SK-N-SH (cell line): Measurements from ENCODE around the gene KLHL26. TPM values are rescaled to one million over a fixed set of nuclear protein-coding genes. Genes with fewer than 3 reads are reported as not detected.

Experiments used
- CTCF ChIA-PET: fragments of 300-600, 350-600 bp; formaldehyde crosslinking; extraction: SDS; loops from one replicate; lab custom pipeline; 2021; lab: Yijun Ruan, JAX
- POLR2A ChIA-PET: fragments of 350-600 bp; sonication (Branson Sonifier 250); formaldehyde crosslinking; extraction: SDS; loops from one replicate; lab custom pipeline; 2020; ENCODE audit warnings: antibody characterized with exemption, inconsistent platforms; lab: Yijun Ruan, JAX
- DNase-seq: peaks from one replicate; pipeline ENCODE4 v3.0.0; 2012
- H2AFZ ChIP-seq: fragments of 200-600 bp; sonication (generic); 2 replicates; pipeline ENCODE4 v1.8.1; 2016; ENCODE audit warnings: antibody characterized with exemption, mild to moderate bottlenecking, low read depth
- H3F3A ChIP-seq: fragments of 200-600 bp; sonication (generic); replicated peaks from 2 replicates; pipeline ENCODE3; 2016; ENCODE audit warnings: antibody characterized with exemption, mild to moderate bottlenecking; ENCODE audit not compliant: insufficient read depth
- H3K27ac ChIP-seq, 2 experiments: fragments of 200-500 bp in 1 of 2; fragments of 200-600 bp in 1 of 2; sonication (Bioruptor generic) in 1 of 2; sonication (generic), shearing (Covaris generic) in 1 of 2; 2 replicates each; pipeline versions ENCODE4 v1.5.1 to v1.6.1; 2014 to 2016; ENCODE audit warnings: low read depth in 2 of 2, inconsistent platforms in 1 of 2, low read length in 1 of 2, mild to moderate bottlenecking in 1 of 2, mixed read lengths in 1 of 2
- H3K27me3 ChIP-seq: fragments of 200-600 bp; sonication (generic), shearing (Covaris generic); 2 replicates; pipeline ENCODE4 v1.6.1; 2016; ENCODE audit warnings: mixed run types; ENCODE audit not compliant: insufficient read depth
- H3K36me3 ChIP-seq, 2 experiments: fragments of 200-500 bp in 1 of 2; fragments of 200-600 bp in 1 of 2; sonication (Bioruptor generic) in 1 of 2; sonication (generic) in 1 of 2; replicated peaks in 1 of 2; 2 replicates each; pipeline versions ENCODE3 to v1.5.1; 2014 to 2016; ENCODE audit warnings: low read length in 1 of 2, mild to moderate bottlenecking in 1 of 2; ENCODE audit not compliant: insufficient read depth in 2 of 2, control insufficient read depth in 1 of 2
- H3K4me1 ChIP-seq, 2 experiments: fragments of 200-500 bp in 1 of 2; fragments of 200-600 bp in 1 of 2; sonication (Bioruptor generic) in 1 of 2; sonication (generic), shearing (Covaris generic) in 1 of 2; 2 replicates each; pipeline versions ENCODE4 v1.5.1 to v1.6.1; 2014 to 2016; ENCODE audit warnings: low read depth in 1 of 2, low read length in 1 of 2, mixed run types in 1 of 2; ENCODE audit not compliant: insufficient read depth in 2 of 2, control insufficient read depth in 1 of 2
- H3K4me2 ChIP-seq: fragments of 200-600 bp; sonication (generic), shearing (Covaris generic); 2 replicates; pipeline ENCODE4 v1.6.1; 2017; ENCODE audit warnings: mixed run types
- H3K4me3 ChIP-seq, 2 experiments: fragments of 200-500 bp in 1 of 2; fragments of 200-600 bp in 1 of 2; sonication (Bioruptor generic) in 1 of 2; sonication (generic), shearing (Covaris generic) in 1 of 2; 2 replicates each; pipeline versions ENCODE4 v1.5.1 to v1.8.1; 2014 to 2016; ENCODE audit warnings: low read depth in 2 of 2, inconsistent platforms in 1 of 2, low read length in 1 of 2, mild to moderate bottlenecking in 1 of 2, mixed read lengths in 1 of 2, moderate library complexity in 1 of 2
- H3K79me2 ChIP-seq: fragments of 200-600 bp; sonication (generic); 2 replicates; pipeline ENCODE4 v1.8.1; 2017; ENCODE audit warnings: mild to moderate bottlenecking; ENCODE audit not compliant: insufficient read depth
- H3K9ac ChIP-seq: fragments of 200-600 bp; sonication (generic); 2 replicates; pipeline ENCODE4 v1.6.1; 2017; ENCODE audit warnings: mixed run types
- H3K9me2 ChIP-seq: fragments of 200-600 bp; sonication (generic); 2 replicates; pipeline ENCODE4 v1.6.1; 2017; ENCODE audit warnings: mixed run types
- H3K9me3 ChIP-seq: fragments of 200-600 bp; sonication (generic); 2 replicates; pipeline ENCODE4 v1.6.1; 2017; ENCODE audit warnings: mixed run types, mild to moderate bottlenecking, moderate library complexity
- H4K20me1 ChIP-seq: fragments of 200-600 bp; sonication (generic); 2 replicates; pipeline ENCODE4 v1.6.1; 2017; ENCODE audit warnings: mild to moderate bottlenecking, mixed run types; ENCODE audit not compliant: insufficient read depth
- CHD2 ChIP-seq: fragments of 150-350 bp; IDR thresholded peaks from 2 replicates; pipeline ENCODE4 v1.6.1; 2018; ENCODE audit warnings: low read length; ENCODE audit not compliant: partially characterized antibody
- EZH2phosphoT487 ChIP-seq: fragments of 200-600 bp; sonication (generic); IDR thresholded peaks from 2 replicates; pipeline ENCODE4 v1.6.1; 2017; ENCODE audit warnings: low read depth, mixed run types, mild to moderate bottlenecking, antibody characterized with exemption, moderate library complexity, borderline replicate concordance
- FOSL2 ChIP-seq: IDR thresholded peaks from 2 replicates; pipeline ENCODE4 v1.4.0; 2012; ENCODE audit warnings: low read depth, mild to moderate bottlenecking, moderate library complexity, borderline replicate concordance
- FOXJ3 ChIP-seq: sonication (generic); formaldehyde crosslinking; IDR thresholded peaks from 2 replicates; pipeline ENCODE4 v1.5.1; 2020; ENCODE audit warnings: mild to moderate bottlenecking, missing genetic modification reagents
- GATA2 ChIP-seq: sonication (generic); formaldehyde crosslinking; IDR thresholded peaks from 2 replicates; pipeline ENCODE4 v1.5.0; 2020; ENCODE audit warnings: mild to moderate bottlenecking, missing genetic modification reagents
- MEF2A ChIP-seq: IDR thresholded peaks from 2 replicates; pipeline ENCODE4 v1.4.0; 2012; ENCODE audit warnings: low read depth, borderline replicate concordance
- MXI1 ChIP-seq: IDR thresholded peaks from 2 replicates; pipeline ENCODE4 v1.6.1; 2012; ENCODE audit warnings: mild to moderate bottlenecking, low read depth, low read length, improper control_type of control experiment
- NFIC ChIP-seq: IDR thresholded peaks from 2 replicates; pipeline ENCODE4 v1.4.0; 2012; ENCODE audit warnings: borderline replicate concordance
- NRF1 ChIP-seq: IDR thresholded peaks from 2 replicates; pipeline ENCODE4 v1.6.1; 2012; ENCODE audit warnings: low read depth, mild to moderate bottlenecking, low read length
- POLR2AphosphoS5 ChIP-seq: IDR thresholded peaks from 2 replicates; pipeline ENCODE4 v1.6.1; 2012; ENCODE audit warnings: low read depth, low read length
- RXRA ChIP-seq: IDR thresholded peaks from 2 replicates; pipeline ENCODE4 v1.4.0; 2012; ENCODE audit warnings: low read depth, mild to moderate bottlenecking, borderline replicate concordance
- SIN3A ChIP-seq: IDR thresholded peaks from 2 replicates; pipeline ENCODE4 v1.6.1; 2012; ENCODE audit warnings: low read depth, mild to moderate bottlenecking, low read length, moderate library complexity, borderline replicate concordance
- SMC3 ChIP-seq: IDR thresholded peaks from 2 replicates; pipeline ENCODE4 v1.6.1; 2012; ENCODE audit warnings: low read depth, low read length, improper control_type of control experiment
- TAF1 ChIP-seq: IDR thresholded peaks from 2 replicates; pipeline ENCODE4 v1.6.1; 2012; ENCODE audit warnings: low read depth, mild to moderate bottlenecking, low read length, moderate library complexity, borderline replicate concordance
- YY1 ChIP-seq: IDR thresholded peaks from 2 replicates; pipeline ENCODE4 v1.4.0; 2012; ENCODE audit warnings: low read depth, mild to moderate bottlenecking
- WGBS: methylation state at CpG from one replicate; pipeline ENCODE4 v1.1.6; 2017; ENCODE audit warnings: low lambda C conversion rate; 5-methylcytosine and 5-hydroxymethylcytosine counted together
- polyA plus RNA-seq, 3 experiments: library from polyadenylated mRNA; depleted of rRNA; stranded (reverse); fragments of >200 nt; gene quantifications; 2 replicates each; pipeline ENCODE4 v1.2.3, GENCODE V29; 2012
- TF ChIP-seq, protein P1 (sequence below): fragments of 150-350 bp; IDR thresholded peaks from 2 replicates; pipeline ENCODE4 v1.6.1; 2017; ENCODE audit warnings: antibody characterized with exemption, low read length, low read depth, borderline replicate concordance
- TF ChIP-seq, protein P2 (sequence below): IDR thresholded peaks from 2 replicates; pipeline ENCODE4 v1.4.0; 2012; ENCODE audit warnings: low read depth, borderline replicate concordance
- TF ChIP-seq, protein P3 (sequence below): IDR thresholded peaks from 2 replicates; pipeline ENCODE4 v1.6.1; 2012; ENCODE audit warnings: mild to moderate bottlenecking, low read depth, low read length, moderate library complexity
- TF ChIP-seq, protein P4 (sequence below): IDR thresholded peaks from 2 replicates; pipeline ENCODE4 v1.4.0; 2012; ENCODE audit warnings: low read depth, borderline replicate concordance

Gene KLHL26
- polyA plus RNA-seq, 1 of the 3 experiments (the other 2 are of a cell fraction), result 4.6 TPM

DNA sequence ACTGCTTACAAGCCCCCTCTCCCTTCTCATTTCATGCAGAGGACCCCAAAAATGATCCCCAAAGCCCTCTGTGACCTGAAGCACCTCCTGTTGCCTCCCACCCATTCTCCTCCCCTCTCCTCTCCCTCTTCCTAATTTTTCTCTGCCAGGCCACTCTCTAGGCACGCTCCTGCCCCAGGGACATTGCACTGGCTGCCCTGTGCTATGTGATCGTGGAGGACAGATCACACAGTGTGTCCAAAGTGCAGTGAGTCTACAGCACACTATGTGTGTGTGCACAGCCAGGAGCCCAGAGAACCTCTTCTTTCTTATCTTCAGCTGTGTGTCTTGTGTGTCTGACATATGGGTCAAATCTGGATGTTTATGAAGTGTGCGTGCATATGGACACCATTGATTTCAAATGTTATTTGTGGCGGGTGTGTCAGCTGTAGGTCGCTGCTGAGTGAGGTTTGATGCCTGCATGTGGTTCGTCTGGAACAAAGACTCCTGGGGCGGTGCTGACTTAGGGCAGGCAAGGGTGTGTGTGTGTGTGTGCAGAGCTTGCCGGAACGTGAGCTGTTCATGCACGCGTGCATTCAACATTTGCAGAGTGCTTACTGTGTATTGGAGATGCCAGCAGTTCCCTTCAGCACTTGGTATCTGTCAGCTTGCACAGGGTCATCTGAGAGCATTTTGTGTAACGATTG, 2.1 kb upstream of the KLHL26 start:
- peaks cover 0 to 23% of the 10 kb centered on the region in 2 experiments; a peak in 2 of 4 replicates for H3K4me1 ChIP-seq
- H3K27ac ChIP-seq, result no peak overlapping the region
- H3K27me3 ChIP-seq, result no peaks in the 10 kb centered on the region
- H3F3A ChIP-seq, result peaks cover 4% of the 10 kb centered on the region
- TF ChIP-seq NFIC (no peak), EZH2phosphoT487 (no peak), POLR2AphosphoS5 (no peak), YY1 (no peak), MEF2A (no peak), MXI1 (no peak), GATA2 (CRISPR knock-in tag) (no peak), FOSL2 (no peak), TAF1 (no peak), NRF1 (no peak), RXRA (no peak), FOXJ3 (CRISPR knock-in tag) (no peak), SIN3A (no peak), SMC3 (no peak), CHD2 (no peak)
- TF ChIP-seq, protein P1, sequence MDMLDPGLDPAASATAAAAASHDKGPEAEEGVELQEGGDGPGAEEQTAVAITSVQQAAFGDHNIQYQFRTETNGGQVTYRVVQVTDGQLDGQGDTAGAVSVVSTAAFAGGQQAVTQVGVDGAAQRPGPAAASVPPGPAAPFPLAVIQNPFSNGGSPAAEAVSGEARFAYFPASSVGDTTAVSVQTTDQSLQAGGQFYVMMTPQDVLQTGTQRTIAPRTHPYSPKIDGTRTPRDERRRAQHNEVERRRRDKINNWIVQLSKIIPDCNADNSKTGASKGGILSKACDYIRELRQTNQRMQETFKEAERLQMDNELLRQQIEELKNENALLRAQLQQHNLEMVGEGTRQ, result no peak
- TF ChIP-seq, protein P2, sequence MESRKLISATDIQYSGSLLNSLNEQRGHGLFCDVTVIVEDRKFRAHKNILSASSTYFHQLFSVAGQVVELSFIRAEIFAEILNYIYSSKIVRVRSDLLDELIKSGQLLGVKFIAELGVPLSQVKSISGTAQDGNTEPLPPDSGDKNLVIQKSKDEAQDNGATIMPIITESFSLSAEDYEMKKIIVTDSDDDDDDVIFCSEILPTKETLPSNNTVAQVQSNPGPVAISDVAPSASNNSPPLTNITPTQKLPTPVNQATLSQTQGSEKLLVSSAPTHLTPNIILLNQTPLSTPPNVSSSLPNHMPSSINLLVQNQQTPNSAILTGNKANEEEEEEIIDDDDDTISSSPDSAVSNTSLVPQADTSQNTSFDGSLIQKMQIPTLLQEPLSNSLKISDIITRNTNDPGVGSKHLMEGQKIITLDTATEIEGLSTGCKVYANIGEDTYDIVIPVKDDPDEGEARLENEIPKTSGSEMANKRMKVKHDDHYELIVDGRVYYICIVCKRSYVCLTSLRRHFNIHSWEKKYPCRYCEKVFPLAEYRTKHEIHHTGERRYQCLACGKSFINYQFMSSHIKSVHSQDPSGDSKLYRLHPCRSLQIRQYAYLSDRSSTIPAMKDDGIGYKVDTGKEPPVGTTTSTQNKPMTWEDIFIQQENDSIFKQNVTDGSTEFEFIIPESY, result no peak
- TF ChIP-seq, protein P3, sequence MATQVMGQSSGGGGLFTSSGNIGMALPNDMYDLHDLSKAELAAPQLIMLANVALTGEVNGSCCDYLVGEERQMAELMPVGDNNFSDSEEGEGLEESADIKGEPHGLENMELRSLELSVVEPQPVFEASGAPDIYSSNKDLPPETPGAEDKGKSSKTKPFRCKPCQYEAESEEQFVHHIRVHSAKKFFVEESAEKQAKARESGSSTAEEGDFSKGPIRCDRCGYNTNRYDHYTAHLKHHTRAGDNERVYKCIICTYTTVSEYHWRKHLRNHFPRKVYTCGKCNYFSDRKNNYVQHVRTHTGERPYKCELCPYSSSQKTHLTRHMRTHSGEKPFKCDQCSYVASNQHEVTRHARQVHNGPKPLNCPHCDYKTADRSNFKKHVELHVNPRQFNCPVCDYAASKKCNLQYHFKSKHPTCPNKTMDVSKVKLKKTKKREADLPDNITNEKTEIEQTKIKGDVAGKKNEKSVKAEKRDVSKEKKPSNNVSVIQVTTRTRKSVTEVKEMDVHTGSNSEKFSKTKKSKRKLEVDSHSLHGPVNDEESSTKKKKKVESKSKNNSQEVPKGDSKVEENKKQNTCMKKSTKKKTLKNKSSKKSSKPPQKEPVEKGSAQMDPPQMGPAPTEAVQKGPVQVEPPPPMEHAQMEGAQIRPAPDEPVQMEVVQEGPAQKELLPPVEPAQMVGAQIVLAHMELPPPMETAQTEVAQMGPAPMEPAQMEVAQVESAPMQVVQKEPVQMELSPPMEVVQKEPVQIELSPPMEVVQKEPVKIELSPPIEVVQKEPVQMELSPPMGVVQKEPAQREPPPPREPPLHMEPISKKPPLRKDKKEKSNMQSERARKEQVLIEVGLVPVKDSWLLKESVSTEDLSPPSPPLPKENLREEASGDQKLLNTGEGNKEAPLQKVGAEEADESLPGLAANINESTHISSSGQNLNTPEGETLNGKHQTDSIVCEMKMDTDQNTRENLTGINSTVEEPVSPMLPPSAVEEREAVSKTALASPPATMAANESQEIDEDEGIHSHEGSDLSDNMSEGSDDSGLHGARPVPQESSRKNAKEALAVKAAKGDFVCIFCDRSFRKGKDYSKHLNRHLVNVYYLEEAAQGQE, result no peak
- TF ChIP-seq, protein P4, sequence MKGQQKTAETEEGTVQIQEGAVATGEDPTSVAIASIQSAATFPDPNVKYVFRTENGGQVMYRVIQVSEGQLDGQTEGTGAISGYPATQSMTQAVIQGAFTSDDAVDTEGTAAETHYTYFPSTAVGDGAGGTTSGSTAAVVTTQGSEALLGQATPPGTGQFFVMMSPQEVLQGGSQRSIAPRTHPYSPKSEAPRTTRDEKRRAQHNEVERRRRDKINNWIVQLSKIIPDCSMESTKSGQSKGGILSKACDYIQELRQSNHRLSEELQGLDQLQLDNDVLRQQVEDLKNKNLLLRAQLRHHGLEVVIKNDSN, result no peak
- H3K9me3 ChIP-seq, result no peaks in the 10 kb centered on the region
- ChIA-PET CTCF (interaction anchor here (0.9 to 1.3 kb wide), 2 partner anchors 14 to 47 kb away, joined by 3 read pairs; partner anchors contain the start of gene REX1BD), POLR2A (no interaction called here)
- H3K4me2 ChIP-seq, result no peak overlapping the region
- H3K36me3 ChIP-seq, result no peaks in the 10 kb centered on the region
- 83% methylated on average over 12 of the region's 12 CpGs for WGBS
- DNase-seq, result no peak
- no peak overlapping the region for H3K4me3 ChIP-seq
- H2AFZ ChIP-seq, result no peak overlapping the region
- H3K9me2 ChIP-seq, result no peaks in the 10 kb centered on the region
- no peaks in the 10 kb centered on the region for H4K20me1 ChIP-seq
- no peak overlapping the region for H3K9ac ChIP-seq
- H3K79me2 ChIP-seq, result peaks cover 24% of the 10 kb centered on the region
